MM.1S (cell line): Measurements from ENCODE around the gene NPEPL1.

ENCODE experiments used
- DNase-seq: peaks from one replicate; pipeline ENCODE4 v3.0.0-alpha.2; 2015
- H2AFZ ChIP-seq: fragments of 300-600 bp; sonication (generic); 2 replicates; pipeline ENCODE4 v1.6.0; 2016; ENCODE audit warnings: antibody characterized with exemption, low read length
- H3F3A ChIP-seq: fragments of 300-600 bp; sonication (generic); 2 replicates; pipeline ENCODE4 v1.6.1; 2016; ENCODE audit warnings: mild to moderate bottlenecking, antibody characterized with exemption, low read length, moderate library complexity, mixed read lengths; ENCODE audit not compliant: insufficient read depth
- H3K27ac ChIP-seq: fragments of 300-600 bp; sonication (generic); 2 replicates; pipeline ENCODE4 v1.5.1; 2016; ENCODE audit warnings: mild to moderate bottlenecking, low read length
- H3K27me3 ChIP-seq: fragments of 300-600 bp; sonication (generic); replicated peaks from 2 replicates; pipeline ENCODE4 v1.6.0; 2016; ENCODE audit warnings: low read length; ENCODE audit not compliant: insufficient read depth
- H3K36me3 ChIP-seq: fragments of 300-600 bp; sonication (generic); replicated peaks from 2 replicates; pipeline ENCODE4 v1.6.1; 2016; ENCODE audit warnings: mild to moderate bottlenecking, low read length, mixed read lengths; ENCODE audit not compliant: insufficient read depth
- H3K4me1 ChIP-seq: fragments of 300-600 bp; sonication (generic); 2 replicates; pipeline ENCODE4 v1.6.1; 2016; ENCODE audit warnings: low read length, mixed read lengths
- H3K4me2 ChIP-seq: fragments of 300-600 bp; sonication (generic); 2 replicates; pipeline ENCODE4 v1.6.0; 2016; ENCODE audit warnings: low read depth, low read length
- H3K4me3 ChIP-seq: fragments of 300-600 bp; sonication (generic); 2 replicates; pipeline ENCODE4 v1.5.1; 2016; ENCODE audit warnings: low read length, mixed read lengths
- H3K79me2 ChIP-seq: fragments of 300-600 bp; sonication (generic); 2 replicates; pipeline ENCODE4 v1.6.1; 2016; ENCODE audit warnings: mixed run types, low read length, mixed read lengths
- H3K9ac ChIP-seq: fragments of 300-600 bp; sonication (generic); 2 replicates; pipeline ENCODE4 v1.6.1; 2016; ENCODE audit warnings: low read length, mixed read lengths
- H3K9me2 ChIP-seq: fragments of 300-600 bp; sonication (generic); replicated peaks from 2 replicates; pipeline ENCODE4 v1.6.1; 2016; ENCODE audit warnings: mild to moderate bottlenecking, low read length, mixed read lengths; ENCODE audit not compliant: insufficient read depth
- H3K9me3 ChIP-seq: fragments of 300-600 bp; sonication (generic); replicated peaks from 2 replicates; pipeline ENCODE4 v1.6.1; 2016; ENCODE audit warnings: mild to moderate bottlenecking, low read length, mixed read lengths; ENCODE audit not compliant: insufficient read depth
- H4K20me1 ChIP-seq: fragments of 300-600 bp; sonication (generic); 2 replicates; pipeline ENCODE4 v1.6.1; 2016; ENCODE audit warnings: mild to moderate bottlenecking, low read length, moderate library complexity, mixed read lengths; ENCODE audit not compliant: insufficient read depth
- EZH2 ChIP-seq: fragments of 300-600 bp; sonication (generic); optimal IDR thresholded peaks from 2 replicates; pipeline ENCODE3; 2017; ENCODE audit warnings: low read depth, mild to moderate bottlenecking, antibody characterized with exemption, low read length, mixed read lengths
- EZH2phosphoT487 ChIP-seq: fragments of 300-600 bp; sonication (generic); IDR thresholded peaks from 2 replicates; pipeline ENCODE4 v1.6.1; 2018; ENCODE audit warnings: antibody characterized with exemption, low read length
- TF ChIP-seq, protein P1 (sequence below): fragments of 300-600 bp; sonication (generic); IDR thresholded peaks from 2 replicates; pipeline ENCODE4 v1.5.1; 2016; ENCODE audit warnings: antibody characterized with exemption, low read length, mixed read lengths

The NPEPL1 gene

DNA sequence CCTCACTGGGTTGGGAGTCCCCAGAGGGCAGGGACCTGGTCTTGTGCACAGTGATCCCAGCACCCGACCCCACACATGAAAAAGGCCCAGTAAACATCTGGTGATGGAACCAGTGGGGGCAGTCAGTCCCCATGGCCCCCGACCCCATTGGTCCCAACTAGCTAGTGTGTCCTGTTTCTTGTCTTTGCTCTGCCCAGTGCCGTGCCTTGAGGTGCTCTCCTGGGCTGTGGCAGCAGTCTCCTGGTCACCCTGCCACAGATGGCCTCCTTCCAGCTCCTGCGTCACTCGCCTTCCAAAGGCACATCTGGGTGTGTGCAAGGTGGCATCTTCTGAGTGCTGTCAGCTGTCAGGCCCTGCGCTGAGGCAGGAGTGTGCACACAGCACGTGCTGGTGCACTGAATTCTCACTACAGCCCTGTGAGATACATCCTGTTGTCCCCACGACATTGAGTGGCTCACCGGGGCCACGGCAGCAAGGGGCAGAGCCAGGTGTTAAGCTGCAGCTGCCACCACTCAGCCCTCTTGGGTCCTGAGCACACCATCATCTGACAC, 3.9 kb downstream of the NPEPL1 start:
- no peak overlapping the region for H2AFZ ChIP-seq
- no peak overlapping the region for H3K4me3 ChIP-seq
- H3K9me3 ChIP-seq = no peaks in the 10 kb centered on the region
- no peaks in the 10 kb centered on the region for H3K79me2 ChIP-seq
- TF ChIP-seq EZH2phosphoT487 (no peak), EZH2 (no peak)
- TF ChIP-seq, protein P1, sequence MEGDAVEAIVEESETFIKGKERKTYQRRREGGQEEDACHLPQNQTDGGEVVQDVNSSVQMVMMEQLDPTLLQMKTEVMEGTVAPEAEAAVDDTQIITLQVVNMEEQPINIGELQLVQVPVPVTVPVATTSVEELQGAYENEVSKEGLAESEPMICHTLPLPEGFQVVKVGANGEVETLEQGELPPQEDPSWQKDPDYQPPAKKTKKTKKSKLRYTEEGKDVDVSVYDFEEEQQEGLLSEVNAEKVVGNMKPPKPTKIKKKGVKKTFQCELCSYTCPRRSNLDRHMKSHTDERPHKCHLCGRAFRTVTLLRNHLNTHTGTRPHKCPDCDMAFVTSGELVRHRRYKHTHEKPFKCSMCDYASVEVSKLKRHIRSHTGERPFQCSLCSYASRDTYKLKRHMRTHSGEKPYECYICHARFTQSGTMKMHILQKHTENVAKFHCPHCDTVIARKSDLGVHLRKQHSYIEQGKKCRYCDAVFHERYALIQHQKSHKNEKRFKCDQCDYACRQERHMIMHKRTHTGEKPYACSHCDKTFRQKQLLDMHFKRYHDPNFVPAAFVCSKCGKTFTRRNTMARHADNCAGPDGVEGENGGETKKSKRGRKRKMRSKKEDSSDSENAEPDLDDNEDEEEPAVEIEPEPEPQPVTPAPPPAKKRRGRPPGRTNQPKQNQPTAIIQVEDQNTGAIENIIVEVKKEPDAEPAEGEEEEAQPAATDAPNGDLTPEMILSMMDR = no peak
- H3K27me3 ChIP-seq = no peaks in the 10 kb centered on the region
- no peak for DNase-seq
- H3K4me2 ChIP-seq = no peak overlapping the region
- H3K27ac ChIP-seq = no peak overlapping the region
- H4K20me1 ChIP-seq = no peaks in the 10 kb centered on the region
- H3K36me3 ChIP-seq = no peaks in the 10 kb centered on the region
- peaks cover 4% of the 10 kb centered on the region; the same call in 1 of the 2 replicates for H3K4me1 ChIP-seq
- H3K9ac ChIP-seq = no peak overlapping the region
- 0 out of 2 replicates have a peak, but pooled peaks cover 3% of the 10 kb centered on the region for H3F3A ChIP-seq
- no peaks in the 10 kb centered on the region for H3K9me2 ChIP-seq

DNA sequence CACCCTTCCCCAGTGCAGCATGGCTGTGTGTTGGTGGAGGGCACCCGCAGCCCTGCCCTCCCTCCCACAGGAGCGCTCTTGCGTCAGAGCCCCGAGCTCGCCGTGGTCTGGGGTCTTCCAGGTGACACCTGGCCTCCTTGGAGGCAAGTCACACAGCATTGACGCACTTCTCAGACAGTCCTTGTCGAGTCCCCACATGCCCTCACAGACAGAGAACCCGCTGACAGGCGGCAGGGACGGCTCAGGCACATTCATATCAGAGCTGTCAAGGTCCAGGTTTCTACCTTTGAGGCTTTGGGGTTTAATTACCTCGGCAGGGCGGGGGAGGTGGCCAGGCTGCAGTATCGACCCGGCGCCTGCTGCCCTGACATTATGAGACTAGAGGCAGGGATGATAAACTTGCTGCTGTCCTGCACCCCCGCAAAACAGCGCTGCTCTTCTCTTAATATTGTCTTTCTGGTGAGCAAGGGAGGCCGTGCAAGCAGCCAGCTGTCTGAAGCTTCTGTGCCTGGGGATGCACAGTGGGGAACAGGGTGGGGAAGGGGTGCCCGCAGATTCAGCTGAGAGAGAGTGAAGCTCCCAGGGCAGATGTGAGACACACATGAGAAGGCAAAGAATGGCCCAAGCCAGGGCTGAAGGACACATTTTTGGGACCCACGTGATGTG, 4.7 kb downstream of the NPEPL1 start:
- H3K36me3 ChIP-seq = no peaks in the 10 kb centered on the region
- no peak for DNase-seq
- TF ChIP-seq EZH2 (no peak), EZH2phosphoT487 (no peak)
- TF ChIP-seq, protein P1 = no peak

DNA sequence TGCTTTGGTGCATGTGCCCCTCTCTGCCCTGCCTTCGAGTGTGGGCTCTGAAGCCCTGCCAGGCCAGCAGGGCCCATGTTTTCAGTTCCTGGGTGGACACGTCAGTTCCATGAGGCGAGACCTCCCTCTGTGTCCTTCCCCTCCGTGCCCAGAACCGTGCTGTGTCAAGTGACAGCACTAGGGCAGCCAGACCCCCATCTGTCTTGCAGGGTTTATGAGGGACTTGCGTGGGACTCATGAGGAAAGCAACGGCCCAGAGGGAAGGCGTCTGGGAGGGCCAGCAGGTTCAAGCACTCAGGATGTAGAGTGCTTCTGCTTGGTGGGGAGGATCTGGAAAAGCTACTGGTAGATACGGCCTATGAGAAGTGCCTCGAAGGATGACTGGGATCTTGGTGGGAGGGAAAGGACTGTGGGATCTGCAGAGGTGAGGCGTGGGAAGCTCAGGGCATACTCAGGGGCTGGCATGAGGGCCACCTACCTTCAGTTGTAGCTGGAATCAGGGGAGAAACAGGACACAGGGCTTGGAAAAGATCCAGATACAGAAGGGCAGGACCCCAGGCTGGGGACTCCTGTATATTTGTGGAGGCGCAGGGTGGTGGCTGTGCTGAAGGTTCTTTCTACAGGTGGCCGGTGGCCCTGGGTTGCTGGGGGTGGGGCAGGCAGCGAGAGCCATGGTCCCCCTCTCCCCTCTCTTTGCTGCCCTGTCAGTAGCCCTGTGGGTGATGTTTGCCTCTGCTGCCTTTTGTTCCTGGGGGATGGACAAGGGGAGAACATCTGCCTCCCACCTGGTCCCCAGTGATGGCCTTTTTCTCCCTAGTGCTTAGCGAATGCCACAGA, 5.5 kb downstream of the NPEPL1 start:
- TF ChIP-seq EZH2phosphoT487 (no peak), EZH2 (no peak)
- TF ChIP-seq, protein P1 = no peak
- Histone ChIP-seq H3K9ac (no peak overlapping the region), H2AFZ (no peak overlapping the region), H3F3A (no peaks in the 10 kb centered on the region), H3K4me2 (no peak overlapping the region), H4K20me1 (no peaks in the 10 kb centered on the region), H3K9me3 (no peaks in the 10 kb centered on the region), H3K27ac (no peak overlapping the region), H3K4me1 (0 out of 2 replicates have a peak, but pooled peaks cover 4% of the 10 kb centered on the region), H3K27me3 (no peaks in the 10 kb centered on the region), H3K79me2 (no peaks in the 10 kb centered on the region), H3K36me3 (no peaks in the 10 kb centered on the region), H3K4me3 (no peak overlapping the region), H3K9me2 (no peaks in the 10 kb centered on the region)
- DNase-seq = no peak

More for the DNA sequence above, 4.7 kb downstream of the NPEPL1 start:
- Histone ChIP-seq H4K20me1 (no peaks in the 10 kb centered on the region), H2AFZ (no peak overlapping the region), H3K27me3 (no peaks in the 10 kb centered on the region), H3K4me3 (no peak overlapping the region), H3K4me2 (no peak overlapping the region), H3K9me2 (no peaks in the 10 kb centered on the region), H3K4me1 (0 out of 2 replicates have a peak, but pooled peaks cover 4% of the 10 kb centered on the region), H3K9me3 (no peaks in the 10 kb centered on the region), H3F3A (no peaks in the 10 kb centered on the region), H3K79me2 (no peaks in the 10 kb centered on the region), H3K27ac (no peak overlapping the region), H3K9ac (no peak overlapping the region)
